ENCODE results near the gene ZNF823.

The ZNF823 gene

GRCh38 chr19:11722414-11722813 lies 16.3 kb downstream of the ZNF823 start:
- no peak overlapping the region for H3K4me3 ChIP-seq (ENCODE audit: low read depth, low read length)
- CTCF ChIA-PET: interaction anchor here (1.2 kb wide), 1 partner anchor 22 kb away, joined by 3 read pairs; no protein-coding TSS in a partner anchor
- DNase-seq (ENCODE audit: low read depth, low spot score): no peak
- POLR2A ChIA-PET: no interaction called here
- no peak for TF ChIP-seq CTCF (IDR thresholded peaks at IDR 0.05; ENCODE audit: insufficient read depth, low read length, missing control alignments)

- POLR2A ChIA-PET: no interaction called here
- no peak for DNase-seq (ENCODE audit: low read depth, low spot score)
- H3K4me3 ChIP-seq (ENCODE audit: low read depth, low read length): no peak overlapping the region
- TF ChIP-seq CTCF (IDR thresholded peaks at IDR 0.05; ENCODE audit: insufficient read depth, low read length, missing control alignments): no peak
- CTCF ChIA-PET: interaction anchor here (1.2 kb wide), 1 partner anchor 22 kb away, joined by 3 read pairs; no protein-coding TSS in a partner anchor
Measured at GRCh38 chr19:11721681-11722080, 17.1 kb downstream of the ZNF823 start.

- CTCF ChIA-PET: interaction anchor here (1.2 kb wide), 1 partner anchor 10 kb away, joined by 5 read pairs; no protein-coding TSS in a partner anchor
- no peak for TF ChIP-seq CTCF (IDR thresholded peaks at IDR 0.05; ENCODE audit: insufficient read depth, low read length, missing control alignments)
- no peak overlapping the region for H3K4me3 ChIP-seq (ENCODE audit: low read depth, low read length)
- POLR2A ChIA-PET: no interaction called here
- DNase-seq (ENCODE audit: low read depth, low spot score): no peak
Measured at GRCh38 chr19:11710313-11710712, 28.4 kb downstream of the ZNF823 start.

GRCh38 chr19:11708457-11708856 lies 30.3 kb downstream of the ZNF823 start:
- ChIA-PET POLR2A (no interaction called here), CTCF (interaction anchor here (1.7 kb wide), 1 partner anchor 8 kb away, joined by 16 read pairs; no protein-coding TSS in a partner anchor)
- H3K4me3 ChIP-seq (ENCODE audit: low read depth, low read length): no peak overlapping the region
- TF ChIP-seq CTCF (IDR thresholded peaks at IDR 0.05; ENCODE audit: insufficient read depth, low read length, missing control alignments): no peak
- no peak for DNase-seq (ENCODE audit: low read depth, low spot score)

GRCh38 chr19:11705474-11705873 lies 33.3 kb downstream of the ZNF823 start:
- no peak for DNase-seq (ENCODE audit: low read depth, low spot score)
- POLR2A ChIA-PET: no interaction called here
- CTCF ChIA-PET: no interaction called here
- no peak overlapping the region for H3K4me3 ChIP-seq (ENCODE audit: low read depth, low read length)
- no peak for TF ChIP-seq CTCF (IDR thresholded peaks at IDR 0.05; ENCODE audit: insufficient read depth, low read length, missing control alignments)

- ChIA-PET CTCF (no interaction called here), POLR2A (no interaction called here)
- no peak for DNase-seq (ENCODE audit: low read depth, low spot score)
- TF ChIP-seq CTCF (IDR thresholded peaks at IDR 0.05; ENCODE audit: insufficient read depth, low read length, missing control alignments): no peak
- no peak overlapping the region for H3K4me3 ChIP-seq (ENCODE audit: low read depth, low read length)
Measured at GRCh38 chr19:11704626-11705025, 34.1 kb downstream of the ZNF823 start.

Measured in AG04449 (cell line).